ENCODE results near the gene PRR23A.

PRR23A gene

DNA sequence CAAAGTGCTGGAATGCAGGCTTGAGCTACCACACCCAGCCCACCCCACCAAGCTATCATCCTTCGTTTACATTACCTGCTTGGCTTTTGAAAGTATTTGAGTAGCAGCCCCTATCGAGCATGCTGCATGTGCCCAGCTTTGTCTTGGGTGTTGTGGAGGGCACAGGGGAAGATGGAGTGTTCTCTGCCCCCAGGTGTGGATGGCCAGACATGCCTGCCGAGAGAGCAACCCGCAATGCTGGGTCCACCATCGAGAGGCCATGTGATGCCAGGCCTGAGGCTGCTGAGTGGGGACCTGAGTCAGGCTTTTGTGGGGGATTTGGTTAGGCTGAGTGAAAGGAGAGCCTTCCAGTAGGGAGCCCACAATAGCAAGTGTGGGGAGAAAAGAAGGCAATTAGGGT lies 33.1 kb downstream of the PRR23A start:
- no peak for DNase-seq (ENCODE audit: low spot score)

DNA sequence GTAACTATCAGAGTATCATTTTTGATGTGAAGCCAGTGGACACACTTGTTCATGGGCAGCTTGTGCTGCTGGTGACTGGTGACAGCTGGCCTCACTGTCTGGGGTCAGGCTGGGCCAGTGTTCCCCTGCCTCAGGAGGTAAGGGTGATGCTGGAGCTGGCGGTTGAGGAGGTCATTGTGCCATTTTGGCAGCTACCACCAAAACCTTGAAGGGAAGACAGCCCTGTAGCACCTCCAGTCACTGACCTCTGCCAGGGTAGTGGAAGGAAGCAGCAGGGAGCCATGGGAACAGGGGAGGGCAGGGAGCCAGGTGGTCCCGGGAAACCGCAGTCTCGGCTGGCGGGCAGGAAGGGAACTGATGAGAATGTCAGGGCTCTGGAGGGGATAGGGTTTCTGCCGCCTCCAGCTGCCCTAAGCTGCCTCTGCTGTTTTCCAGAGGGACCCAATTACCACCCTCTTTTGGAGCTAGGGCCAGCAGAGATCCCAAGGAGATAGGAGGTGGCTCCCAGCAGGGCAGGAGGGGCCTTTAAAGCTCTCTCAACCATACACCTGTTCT lies 34.2 kb downstream of the PRR23A start:
- no peak for DNase-seq (ENCODE audit: low spot score)

DNA sequence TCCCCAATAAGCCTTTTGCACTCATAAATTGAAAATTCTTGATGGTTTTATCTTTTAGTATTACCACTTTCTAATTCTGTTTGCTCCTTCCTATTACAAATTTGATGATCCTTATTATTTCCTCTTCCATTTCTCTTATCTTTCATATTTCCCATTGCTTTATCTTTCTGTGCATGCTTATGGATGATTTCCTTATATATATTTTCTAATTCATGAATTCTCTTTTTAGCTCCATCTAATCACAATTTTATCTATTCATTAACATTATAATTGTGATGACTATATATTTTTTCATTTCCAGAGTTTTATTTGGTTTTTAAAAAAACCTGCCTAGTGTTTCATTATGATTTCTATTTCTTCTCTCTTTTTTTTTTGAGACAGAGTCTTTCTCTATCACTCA lies 41.1 kb downstream of the PRR23A start:
- DNase-seq (ENCODE audit: low spot score) = no peak

DNA sequence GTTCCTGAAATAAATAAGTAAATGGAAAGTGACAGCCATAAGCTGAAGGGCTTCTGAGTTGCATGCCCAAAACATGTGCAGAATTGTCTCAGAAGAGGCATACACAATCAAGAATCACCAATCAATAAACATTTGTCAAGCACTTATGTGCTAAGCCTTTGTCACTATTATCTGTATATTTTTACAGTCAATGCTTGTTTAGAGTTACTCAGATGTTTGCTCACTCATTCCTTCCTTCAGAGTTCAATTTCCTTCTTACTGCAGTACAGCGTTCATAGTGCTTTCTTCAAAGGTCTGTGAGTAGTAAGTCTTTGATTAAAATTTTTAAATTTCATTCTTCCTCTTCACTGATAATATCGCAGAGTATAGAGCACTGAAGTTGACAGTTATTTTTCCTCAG lies 41.8 kb downstream of the PRR23A start:
- no peak for DNase-seq (ENCODE audit: low spot score)

DNA sequence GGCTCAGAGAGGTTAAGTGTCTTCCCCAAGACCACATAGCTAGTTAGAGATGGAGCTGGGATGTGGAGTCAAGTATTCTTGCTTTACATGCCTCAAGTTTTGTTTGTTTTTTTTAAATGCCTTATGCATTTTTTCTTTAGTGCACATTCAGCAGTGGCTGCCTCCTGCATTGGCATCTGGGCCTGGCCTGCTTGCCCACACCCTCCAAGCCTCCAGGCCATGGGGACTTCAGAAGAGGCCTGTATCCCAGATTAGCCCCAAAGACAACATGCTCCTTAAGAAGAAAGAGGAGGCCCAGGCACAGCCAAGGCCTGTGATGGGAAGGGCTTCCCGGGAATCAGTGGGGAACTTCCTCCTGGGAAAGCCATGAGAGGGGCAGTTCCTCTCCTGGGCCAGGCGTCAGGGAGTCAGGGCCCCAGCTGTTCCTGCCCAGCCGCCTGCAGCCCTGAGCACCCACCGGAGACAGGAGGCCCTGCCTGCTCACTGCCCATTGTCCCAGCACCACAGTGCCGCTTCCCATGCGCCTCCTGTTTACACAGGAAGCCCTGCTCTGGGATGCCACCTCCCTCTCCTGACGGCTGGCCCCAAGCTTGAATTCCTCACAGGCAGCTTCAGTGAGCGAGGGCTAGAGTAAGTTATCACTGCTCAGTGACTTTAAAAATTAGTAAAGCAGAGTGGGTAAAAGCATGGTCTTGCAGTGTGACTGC lies 43.1 kb downstream of the PRR23A start:
- no peak for DNase-seq (ENCODE audit: low spot score)

DNA sequence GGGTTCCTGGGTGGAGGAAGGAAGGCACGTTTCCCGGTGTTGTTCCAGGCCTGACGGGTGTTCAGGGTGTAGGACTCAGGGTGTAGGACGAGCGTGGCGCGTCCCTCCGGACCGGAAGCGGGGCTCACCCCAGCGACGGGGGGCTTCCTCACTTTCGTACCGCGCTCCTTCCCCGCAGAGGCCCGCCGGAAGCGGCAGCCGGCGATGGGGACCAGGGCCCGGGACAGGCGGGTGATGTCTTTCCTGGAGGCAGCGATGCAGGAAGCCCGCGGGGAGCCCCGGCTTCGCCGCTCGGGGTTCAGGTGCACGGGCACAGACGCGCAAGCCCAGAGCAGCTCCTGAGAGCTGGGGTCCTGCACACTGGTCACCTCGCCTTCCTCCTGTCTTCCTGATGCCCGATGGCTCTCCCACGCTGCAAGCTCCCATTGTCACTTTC lies 45.6 kb downstream of the PRR23A start:
- no peak for DNase-seq (ENCODE audit: low spot score)

Data from AG08395 (cell line).